ENCODE data around the gene PPP2R5E. TPM values are rescaled to one million over a fixed set of nuclear protein-coding genes. Genes with fewer than 3 reads are reported as not detected.

PPP2R5E gene
- total and polyA plus RNA-seq, 2 of the 8 experiments (the other 6 are each of a cell fraction or from before 2014, with no cell fraction given) = 6.8 to 64.6 TPM

GRCh38 chr14:63344336-63344735 lies 198.8 kb downstream of the PPP2R5E start:
- no peaks in the 10 kb centered on the region for H3K27me3 ChIP-seq (replicated peaks in 1 of 4; ENCODE audit: control insufficient read depth in 3 of 4, extremely low read depth in 1 of 4, insufficient read depth in 3 of 4, low read length in 3 of 4)
- no peak overlapping the region for H3K27ac ChIP-seq (ENCODE audit: low read depth, low read length)
- no peak overlapping the region for H3K56ac ChIP-seq (replicated peaks; ENCODE audit: insufficient read length, low read depth, low read length)
- H2BK20ac ChIP-seq (ENCODE audit: low read length) = no peak overlapping the region
- no peak overlapping the region for H2BK120ac ChIP-seq (replicated peaks; ENCODE audit: low read depth, low read length)
- H2BK12ac ChIP-seq (ENCODE audit: low read depth, low read length) = no peak overlapping the region
- 84% methylated on average over 4 of the region's 4 CpGs; no CpG with 5 or more reads in 1 of the 2 experiments for WGBS, 2 experiments (ENCODE audit: extremely low coverage in 1 of 2, insufficient coverage in 1 of 2, insufficient read length in 1 of 2, insufficient replicate concordance in 2 of 2, low coverage in 1 of 2, low lambda C conversion rate in 2 of 2, missing lambda C conversion rate in 1 of 2)
- FAIRE-seq = no peak
- no peak overlapping the region for H3K4me2 ChIP-seq (ENCODE audit: insufficient read depth in 1 of 2, low read depth in 2 of 2, low read length in 2 of 2)
- CTCF ChIA-PET (ENCODE audit: partially characterized antibody) = no interaction called here
- H3K4me1 ChIP-seq (replicated peaks in 1 of 4; ENCODE audit: control insufficient read depth in 3 of 4, insufficient read depth in 4 of 4, low read length in 3 of 4) = no peaks in the 10 kb centered on the region
- no peak overlapping the region for H3K4me3 ChIP-seq (ENCODE audit: extremely low read depth in 1 of 4, insufficient read depth in 2 of 4, low read depth in 3 of 4, low read length in 4 of 4)
- no peaks in the 10 kb centered on the region for H3K79me2 ChIP-seq (ENCODE audit: control insufficient read depth in 1 of 2, insufficient read depth in 2 of 2, low read length in 2 of 2)
- H2BK15ac ChIP-seq (ENCODE audit: low read length) = no peak overlapping the region
- POLR2A ChIA-PET (ENCODE audit: partially characterized antibody) = no interaction called here
- H3K14ac ChIP-seq (ENCODE audit: insufficient read length) = no peak overlapping the region
- H3K79me1 ChIP-seq (ENCODE audit: low read depth, low read length) = no peaks in the 10 kb centered on the region
- H2AFZ ChIP-seq (ENCODE audit: low read length) = no peak overlapping the region
- no peak overlapping the region for H4K8ac ChIP-seq (ENCODE audit: extremely low read depth, insufficient read depth, low read length)
- H2BK5ac ChIP-seq (ENCODE audit: low read depth, low read length) = no peak overlapping the region
- H3K9me3 ChIP-seq (ENCODE audit: insufficient read depth in 2 of 2, low read depth in 1 of 2, low read length in 1 of 2) = no peaks in the 10 kb centered on the region
- H4K91ac ChIP-seq (replicated peaks; ENCODE audit: insufficient read length, low read length) = no peak overlapping the region
- no peak overlapping the region for H2AK5ac ChIP-seq (ENCODE audit: low read depth, low read length)
- H3K23ac ChIP-seq (ENCODE audit: insufficient read length) = no peak overlapping the region
- DNase-seq (ENCODE audit: low read depth in 1 of 2, low spot score in 2 of 2) = no peak
- H4K20me1 ChIP-seq (replicated peaks in 1 of 2; ENCODE audit: control insufficient read depth in 1 of 2, insufficient read depth in 2 of 2, low read length in 2 of 2) = no peaks in the 10 kb centered on the region
- no peaks in the 10 kb centered on the region for H3K36me3 ChIP-seq (ENCODE audit: control insufficient read depth in 2 of 4, insufficient read depth in 4 of 4, low read length in 3 of 4)
- no peak overlapping the region for H3K9ac ChIP-seq (replicated peaks in 1 of 4; ENCODE audit: extremely low read depth in 1 of 4, low read depth in 3 of 4, low read length in 3 of 4)
- no peak overlapping the region for H3K4ac ChIP-seq (replicated peaks; ENCODE audit: insufficient read length, low read depth, low read length)
- H3K18ac ChIP-seq (ENCODE audit: extremely low read depth, low read length) = no peak overlapping the region
- H3K23me2 ChIP-seq (ENCODE audit: low read depth, low read length) = no peaks in the 10 kb centered on the region
- H4K5ac ChIP-seq (ENCODE audit: insufficient read length, low read depth, low read length) = no peak overlapping the region
- TF ChIP-seq EP300 (IDR thresholded peaks at IDR 0.05; ENCODE audit: borderline replicate concordance in 1 of 2, low read depth in 2 of 2, low read length in 2 of 2) (no peak), ATF2 (IDR thresholded peaks at IDR 0.05; ENCODE audit: low read length) (no peak), SUZ12 (IDR thresholded peaks at IDR 0.05; ENCODE audit: low read length) (no peak)

Data from H1 (cell line).